IPS DF 6.9 (cell line): ENCODE data around the gene FBXO10.
A peak's percentile ranks its signal among the peaks of the same experiment; 100 is the strongest.

ENCODE experiments used
- DNase-seq: peaks from one replicate; pipeline ENCODE4 v3.0.0-alpha.2; 2013; ENCODE audit warnings: low read depth, low spot score
- H3K27ac ChIP-seq: one replicate; pipeline ENCODE4 v1.5.1; 2013; ENCODE audit warnings: low read length, control low read depth
- H3K27me3 ChIP-seq: 2 replicates; pipeline ENCODE4 v1.6.1; 2013; ENCODE audit warnings: mild to moderate bottlenecking, low read length; ENCODE audit not compliant: control insufficient read depth, insufficient read depth
- H3K36me3 ChIP-seq: 2 replicates; pipeline ENCODE4 v1.6.1; 2013; ENCODE audit warnings: low read length; ENCODE audit not compliant: control insufficient read depth, insufficient read depth
- H3K4me1 ChIP-seq: 2 replicates; pipeline ENCODE4 v1.6.1; 2013; ENCODE audit warnings: low read length; ENCODE audit not compliant: control insufficient read depth, insufficient read depth
- H3K4me3 ChIP-seq: 2 replicates; pipeline ENCODE4 v1.5.1; 2013; ENCODE audit warnings: mild to moderate bottlenecking, low read length
- H3K9me3 ChIP-seq: 2 replicates; pipeline ENCODE4 v1.6.1; 2013; ENCODE audit warnings: low read length, inconsistent platforms; ENCODE audit not compliant: control insufficient read depth, insufficient read depth
- WGBS: extraction: QIAGEN DNeasy Blood & Tissue Kit; methylation state at CpG from one replicate; pipeline ENCODE4 v1.1.7; 2013; ENCODE audit warnings: mixed read lengths, missing lambda C conversion rate; ENCODE audit not compliant: insufficient read length, insufficient coverage; 5-methylcytosine and 5-hydroxymethylcytosine counted together

Gene FBXO10

DNA sequence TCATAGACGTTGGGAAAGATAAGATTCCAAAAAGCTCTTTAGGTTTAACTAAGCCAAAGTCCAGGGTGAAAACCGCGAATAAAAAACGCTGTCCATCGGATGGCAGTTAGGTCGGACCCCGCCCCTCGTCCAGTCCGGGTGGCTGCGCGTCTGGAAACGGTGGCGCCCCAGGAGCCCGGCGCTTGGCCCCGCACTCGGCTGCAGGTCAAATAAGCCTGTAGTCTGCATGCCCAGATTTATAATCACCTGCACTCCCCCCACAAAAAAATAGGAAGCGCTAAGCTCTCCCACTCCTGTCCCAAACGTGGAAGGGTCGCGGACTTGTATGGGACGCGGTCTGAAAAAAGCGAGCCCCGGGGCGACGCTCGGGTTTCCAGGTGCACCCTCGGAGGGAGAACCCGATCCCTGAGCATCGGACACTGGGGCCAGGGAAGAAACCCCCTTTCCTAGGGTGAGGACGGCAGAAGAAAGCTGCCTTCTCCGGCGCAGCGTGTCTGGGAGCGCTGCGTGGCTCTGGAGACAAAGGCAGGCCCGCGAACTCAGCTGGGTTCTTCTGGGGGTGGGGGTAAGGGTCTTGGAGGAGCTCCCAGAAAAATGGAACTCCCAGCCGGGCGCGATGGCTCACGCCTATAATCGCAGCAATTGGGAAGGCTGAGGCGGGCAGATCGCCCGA lies 110.0 kb downstream of the FBXO10 start:
- WGBS: no CpG with 5 or more reads among the region's 47 CpGs

DNA sequence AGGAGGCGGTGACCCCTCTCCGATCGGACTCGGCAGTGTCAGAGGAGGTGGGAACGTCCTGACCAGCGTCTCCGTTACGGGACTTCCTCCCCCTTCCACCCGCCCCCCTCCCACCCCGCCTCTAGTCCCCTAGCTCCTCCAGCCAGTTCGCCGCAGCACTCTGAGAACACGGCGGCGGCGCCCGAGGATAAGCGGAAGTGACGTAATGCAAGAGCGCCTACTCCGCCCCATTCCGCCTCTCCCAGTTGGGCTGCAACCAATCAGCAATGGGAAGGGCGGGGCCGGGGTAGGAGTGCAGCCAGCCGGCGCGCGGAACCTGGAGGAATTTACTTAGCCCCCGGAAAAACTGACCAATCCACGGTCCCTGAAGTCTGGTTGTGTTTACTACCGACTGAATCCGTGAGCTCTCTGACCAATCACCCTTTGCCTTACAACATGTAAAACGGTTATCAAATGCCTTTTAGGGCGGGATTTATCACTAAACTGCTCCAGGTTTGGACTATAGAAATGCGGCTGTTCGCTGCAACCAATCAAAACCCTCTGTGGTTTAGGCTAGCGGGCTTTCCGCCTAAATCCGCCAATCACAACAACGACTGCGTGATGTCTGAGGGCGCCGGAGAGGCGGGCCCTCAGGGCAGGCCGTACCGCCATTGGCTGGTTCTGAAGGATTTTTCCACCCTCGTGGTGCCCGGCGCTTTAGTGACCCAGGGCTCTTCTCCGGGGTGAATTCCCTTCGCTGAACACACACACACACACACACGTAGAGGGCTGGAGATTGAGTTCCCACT lies 110.7 kb downstream of the FBXO10 start, which contains the start of gene ZBTB5:
TSS of gene ZBTB5 (minus strand) at position 202 of the 788 bp plus-strand sequence. CDS start 22,899 bp downstream, outside the sequence.
- Histone ChIP-seq H3K27ac (peak within 1 kb of the TSS; percentile 21), H3K27me3 (no peaks in the 10 kb centered on the region), H3K4me1 (no peaks in the 10 kb centered on the region), H3K9me3 (no peaks in the 10 kb centered on the region), H3K36me3 (no peaks in the 10 kb centered on the region), H3K4me3 (peak within 1 kb of the TSS; percentile 92)
- peak; percentile 96 for DNase-seq
- WGBS: no CpG with 5 or more reads among the region's 52 CpGs

More for the DNA sequence above, 110.0 kb downstream of the FBXO10 start:
- peak overlapping the region; percentile 39; the same call in 1 of the 2 replicates for H3K4me3 ChIP-seq
- H3K9me3 ChIP-seq: no peaks in the 10 kb centered on the region
- no peaks in the 10 kb centered on the region for H3K27me3 ChIP-seq
- H3K27ac ChIP-seq: peak overlapping the region; percentile 21
- no peak for DNase-seq
- H3K36me3 ChIP-seq: no peaks in the 10 kb centered on the region
- H3K4me1 ChIP-seq: no peaks in the 10 kb centered on the region

DNA sequence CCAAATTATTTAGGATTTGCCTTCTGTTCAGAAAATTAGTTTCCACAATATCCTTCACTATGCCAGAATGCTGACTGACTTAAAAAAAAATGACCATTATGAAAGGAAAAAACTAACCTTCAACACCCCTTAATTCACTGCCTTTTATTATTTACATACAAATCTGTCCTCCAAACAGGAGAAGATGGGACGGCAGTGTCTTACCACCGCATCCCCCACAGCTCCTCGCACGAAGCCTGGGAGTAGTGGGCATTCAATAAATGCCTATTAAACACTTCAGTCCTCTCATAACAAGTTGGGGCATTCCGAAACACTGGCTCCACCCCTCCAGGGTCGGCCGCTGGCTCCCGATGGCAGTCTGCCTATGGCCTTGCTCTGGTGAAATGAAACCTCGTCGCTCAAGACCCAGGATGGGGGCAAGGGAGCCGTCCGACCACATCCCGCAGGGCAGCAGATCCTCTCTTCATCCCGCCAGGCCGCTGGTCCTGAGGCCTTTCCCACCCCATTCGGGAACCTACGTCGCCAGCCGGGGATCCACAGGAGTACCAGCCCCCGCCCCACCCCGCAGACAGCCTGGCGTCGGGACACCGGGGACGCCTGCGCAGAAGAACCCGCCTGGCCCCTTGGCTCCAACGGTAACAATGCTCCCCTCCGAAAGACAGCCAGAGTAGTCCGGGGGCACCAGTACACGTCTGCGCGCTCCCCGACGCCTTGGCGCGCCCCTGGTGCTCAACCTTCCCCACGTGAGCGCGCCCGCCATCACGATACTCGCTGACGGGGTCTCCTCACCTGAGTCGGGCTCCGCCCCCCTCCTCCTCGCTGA lies 111.5 kb downstream of the FBXO10 start:
- no CpG with 5 or more reads among the region's 47 CpGs for WGBS

DNA sequence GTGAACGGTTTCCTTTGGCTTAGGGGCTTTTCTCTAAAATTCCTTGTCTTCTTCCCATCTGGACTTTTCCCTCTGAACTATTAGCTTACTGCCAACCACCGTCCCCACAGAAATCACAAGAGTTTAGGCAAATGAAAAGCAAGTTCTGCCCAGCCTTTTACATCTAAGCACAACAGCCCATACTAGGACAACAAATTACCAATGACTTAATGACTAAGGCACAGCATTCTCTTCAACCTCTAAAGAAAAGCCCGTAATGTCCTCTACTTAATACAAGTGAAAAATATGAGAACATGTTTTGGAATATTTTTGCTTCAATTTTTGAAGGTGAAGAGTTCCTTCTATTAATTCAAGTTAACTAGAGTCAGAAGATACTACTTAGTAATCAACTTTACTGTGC lies 112.2 kb downstream of the FBXO10 start:
- H3K36me3 ChIP-seq: no peaks in the 10 kb centered on the region
- no peak for DNase-seq
- no CpG with 5 or more reads among the region's 3 CpGs for WGBS
- H3K4me3 ChIP-seq: no peak overlapping the region; the same call in 1 of the 2 replicates
- no peaks in the 10 kb centered on the region for H3K27me3 ChIP-seq
- no peaks in the 10 kb centered on the region for H3K9me3 ChIP-seq
- no peak overlapping the region for H3K27ac ChIP-seq
- H3K4me1 ChIP-seq: no peaks in the 10 kb centered on the region

More for the DNA sequence above, 111.5 kb downstream of the FBXO10 start:
- Histone ChIP-seq H3K9me3 (no peaks in the 10 kb centered on the region), H3K36me3 (no peaks in the 10 kb centered on the region), H3K27me3 (no peaks in the 10 kb centered on the region), H3K4me1 (no peaks in the 10 kb centered on the region), H3K4me3 (peak overlapping the region; percentile 92), H3K27ac (no peak overlapping the region)
- DNase-seq: no peak
